H1 (cell line): Measurements from ENCODE around the gene BRAP. TPM values are rescaled to one million over a fixed set of nuclear protein-coding genes. Genes with fewer than 3 reads are reported as not detected.
"Not testable (repeated sequence)": the region's sequence is repeated elsewhere in the genome, so short reads cannot be mapped to it uniquely, and the experiment has no call there.

ENCODE experiments used
- CTCF ChIA-PET: fragments of 300-600 bp; sonication (Branson Sonifier 250); formaldehyde crosslinking; loops from one replicate; lab custom pipeline; 2021; ENCODE audit not compliant: partially characterized antibody; lab: Charles Lee
- POLR2A ChIA-PET: fragments of 300-600 bp; sonication (Branson Sonifier 250); formaldehyde crosslinking; loops from one replicate; lab custom pipeline; 2021; ENCODE audit warnings: inconsistent platforms; ENCODE audit not compliant: partially characterized antibody; lab: Charles Lee
- DNase-seq, 2 experiments: peaks; one replicate each; pipeline versions ENCODE4 v3.0.0 to v3.0.0-alpha.2; 2010 to 2022; ENCODE audit warnings: low spot score in 2 of 2, low read depth in 1 of 2, mixed read lengths in 1 of 2
- FAIRE-seq: peaks from 2 replicates; lab custom pipeline; 2011; peaks lifted over from hg19 to GRCh38; lab: Jason Lieb, UNC
- H2AFZ ChIP-seq: 2 replicates; pipeline ENCODE4 v1.8.1; 2012; ENCODE audit warnings: low read length, inconsistent platforms
- H2AK5ac ChIP-seq: 2 replicates; pipeline ENCODE4 v1.6.1; 2013; ENCODE audit warnings: low read depth, low read length
- H2BK120ac ChIP-seq: replicated peaks from 2 replicates; pipeline ENCODE3; 2013; ENCODE audit warnings: low read depth, low read length, inconsistent platforms
- H2BK12ac ChIP-seq: 2 replicates; pipeline ENCODE4 v1.6.1; 2013; ENCODE audit warnings: low read depth, low read length
- H2BK15ac ChIP-seq: 2 replicates; pipeline ENCODE4 v1.6.1; 2013; ENCODE audit warnings: low read length
- H2BK20ac ChIP-seq: 2 replicates; pipeline ENCODE4 v1.6.1; 2013; ENCODE audit warnings: low read length
- H2BK5ac ChIP-seq: 2 replicates; pipeline ENCODE4 v1.6.1; 2013; ENCODE audit warnings: low read depth, low read length
- H3K14ac ChIP-seq: 2 replicates; pipeline ENCODE4 v1.6.1; 2013; ENCODE audit warnings: inconsistent platforms; ENCODE audit not compliant: insufficient read length
- H3K18ac ChIP-seq: 2 replicates; pipeline ENCODE4 v1.6.1; 2013; ENCODE audit warnings: low read length; ENCODE audit errors: extremely low read depth
- H3K23ac ChIP-seq: 2 replicates; pipeline ENCODE4 v1.6.1; 2013; ENCODE audit warnings: inconsistent platforms; ENCODE audit not compliant: insufficient read length
- H3K23me2 ChIP-seq: 2 replicates; pipeline ENCODE4 v1.6.1; 2013; ENCODE audit warnings: low read depth, low read length
- H3K27ac ChIP-seq: 2 replicates; pipeline ENCODE4 v1.6.1; 2011; ENCODE audit warnings: low read depth, low read length, inconsistent platforms
- H3K27me3 ChIP-seq, 4 experiments: replicated peaks in 1 of 4; 1 replicate in 1 of 4; 2 replicates in 3 of 4; pipeline versions ENCODE4 v1.6.1 to v1.8.1; 2011 to 2013; ENCODE audit warnings: low read length in 3 of 4, mild to moderate bottlenecking in 3 of 4, inconsistent platforms in 2 of 4, mixed read lengths in 2 of 4, moderate library complexity in 1 of 4; ENCODE audit not compliant: control insufficient read depth in 3 of 4, insufficient read depth in 3 of 4; ENCODE audit errors: extremely low read depth in 1 of 4
- H3K36me3 ChIP-seq, 4 experiments: 2 replicates each; pipeline versions ENCODE4 v1.6.1 to v1.8.1; 2011 to 2013; ENCODE audit warnings: mild to moderate bottlenecking in 4 of 4, low read length in 3 of 4, moderate library complexity in 2 of 4, control low read depth in 1 of 4, inconsistent platforms in 1 of 4; ENCODE audit not compliant: insufficient read depth in 4 of 4, control insufficient read depth in 2 of 4
- H3K4ac ChIP-seq: replicated peaks from 2 replicates; pipeline ENCODE3; 2013; ENCODE audit warnings: low read length, low read depth, mixed read lengths, inconsistent platforms; ENCODE audit not compliant: insufficient read length
- H3K4me1 ChIP-seq, 4 experiments: replicated peaks in 1 of 4; 1 replicate in 1 of 4; 2 replicates in 3 of 4; pipeline versions ENCODE4 v1.6.1 to v1.8.1; 2011 to 2013; ENCODE audit warnings: low read length in 3 of 4, inconsistent platforms in 2 of 4, mixed read lengths in 1 of 4; ENCODE audit not compliant: insufficient read depth in 4 of 4, control insufficient read depth in 3 of 4
- H3K4me2 ChIP-seq, 2 experiments: 2 replicates each; pipeline versions ENCODE4 v1.6.1 to v1.8.1; 2011 to 2013; ENCODE audit warnings: low read depth in 2 of 2, low read length in 2 of 2, control low read depth in 1 of 2, inconsistent platforms in 1 of 2, mild to moderate bottlenecking in 1 of 2; ENCODE audit not compliant: insufficient read depth in 1 of 2
- H3K4me3 ChIP-seq, 4 experiments: fragments of 200-600, 300-600 bp in 1 of 4; sonication (generic), shearing (Covaris generic), sonication (Bioruptor Twin) in 1 of 4; 2 replicates each; pipeline versions ENCODE4 v1.5.1 to v1.8.1; 2011 to 2016; ENCODE audit warnings: low read length in 4 of 4, low read depth in 3 of 4, control low read depth in 2 of 4, inconsistent platforms in 2 of 4, mild to moderate bottlenecking in 2 of 4, mixed read lengths in 1 of 4, moderate library complexity in 1 of 4; ENCODE audit not compliant: insufficient read depth in 2 of 4; ENCODE audit errors: extremely low read depth in 1 of 4
- H3K56ac ChIP-seq: replicated peaks from 2 replicates; pipeline ENCODE3; 2013; ENCODE audit warnings: low read depth, mild to moderate bottlenecking, mixed read lengths, low read length, inconsistent platforms; ENCODE audit not compliant: insufficient read length
- H3K79me1 ChIP-seq: 2 replicates; pipeline ENCODE4 v1.6.1; 2013; ENCODE audit warnings: low read depth, low read length, control low read depth
- H3K79me2 ChIP-seq, 2 experiments: 2 replicates each; pipeline versions ENCODE4 v1.6.1 to v1.8.1; 2012 to 2013; ENCODE audit warnings: low read length in 2 of 2, mild to moderate bottlenecking in 2 of 2, inconsistent platforms in 1 of 2; ENCODE audit not compliant: insufficient read depth in 2 of 2, control insufficient read depth in 1 of 2
- H3K9ac ChIP-seq, 4 experiments: replicated peaks in 1 of 4; 1 replicate in 1 of 4; 2 replicates in 3 of 4; pipeline versions ENCODE4 v1.6.1 to v1.8.1; 2011 to 2013; ENCODE audit warnings: low read depth in 3 of 4, low read length in 3 of 4, control low read depth in 2 of 4, mild to moderate bottlenecking in 2 of 4, moderate library complexity in 2 of 4, inconsistent platforms in 1 of 4; ENCODE audit errors: extremely low read depth in 1 of 4
- H3K9me3 ChIP-seq, 2 experiments: 2 replicates each; pipeline versions ENCODE4 v1.6.1 to v1.8.1; 2012 to 2013; ENCODE audit warnings: mild to moderate bottlenecking in 2 of 2, moderate library complexity in 2 of 2, control low read depth in 1 of 2, inconsistent platforms in 1 of 2, low read depth in 1 of 2, low read length in 1 of 2, mixed read lengths in 1 of 2; ENCODE audit not compliant: insufficient read depth in 2 of 2
- H4K20me1 ChIP-seq, 2 experiments: replicated peaks in 1 of 2; 2 replicates each; pipeline versions ENCODE3 to v1.8.1; 2011 to 2013; ENCODE audit warnings: inconsistent platforms in 2 of 2, low read length in 2 of 2, mild to moderate bottlenecking in 1 of 2; ENCODE audit not compliant: insufficient read depth in 2 of 2, control insufficient read depth in 1 of 2
- H4K5ac ChIP-seq: 2 replicates; pipeline ENCODE4 v1.6.1; 2013; ENCODE audit warnings: low read length, low read depth, mixed read lengths, inconsistent platforms; ENCODE audit not compliant: insufficient read length
- H4K8ac ChIP-seq: 2 replicates; pipeline ENCODE4 v1.8.0; 2013; ENCODE audit warnings: mild to moderate bottlenecking, moderate library complexity, low read length, inconsistent platforms; ENCODE audit not compliant: insufficient read depth; ENCODE audit errors: extremely low read depth
- H4K91ac ChIP-seq: replicated peaks from 2 replicates; pipeline ENCODE3; 2013; ENCODE audit warnings: low read length, mixed read lengths, inconsistent platforms; ENCODE audit not compliant: insufficient read length
- ASH2L ChIP-seq: fragments of 200-600, 300-600 bp; sonication (generic); IDR thresholded peaks from one replicate; pipeline ENCODE4 v1.7.1; 2017; ENCODE audit warnings: low read length
- NANOG ChIP-seq: IDR thresholded peaks from 2 replicates; pipeline ENCODE4 v1.6.1; 2011; ENCODE audit warnings: low read length, low read depth, mild to moderate bottlenecking, inconsistent platforms; ENCODE audit not compliant: insufficient read depth, poor library complexity, severe bottlenecking
- SP4 ChIP-seq: IDR thresholded peaks from 2 replicates; pipeline ENCODE4 v1.6.1; 2012; ENCODE audit warnings: low read length, inconsistent platforms
- TBP ChIP-seq: IDR thresholded peaks from 2 replicates; pipeline ENCODE4 v1.6.1; 2011; ENCODE audit warnings: low read depth, low read length, improper control_type of control experiment
- WGBS, 2 experiments: shearing (Covaris generic) in 1 of 2; methylation state at CpG; one replicate each; pipeline versions ENCODE4 v1.1.6 to v1.1.7; 2013 to 2015; ENCODE audit warnings: low lambda C conversion rate in 2 of 2, mixed read lengths in 2 of 2, inconsistent platforms in 1 of 2, low coverage in 1 of 2, missing lambda C conversion rate in 1 of 2; ENCODE audit not compliant: insufficient replicate concordance in 2 of 2, insufficient coverage in 1 of 2, insufficient read length in 1 of 2; ENCODE audit errors: extremely low coverage in 1 of 2, missing lambda C conversion rate in 1 of 2; 5-methylcytosine and 5-hydroxymethylcytosine counted together
- polyA plus RNA-seq, 7 experiments: library from polyadenylated mRNA; depleted of rRNA in 3 of 7; stranded (reverse) in 5 of 7; unstranded in 2 of 7; fragments of >200 nt in 5 of 7; fragments of 200-250 nt in 2 of 7; gene quantifications; 1 replicate in 5 of 7; 2 replicates in 1 of 7; 4 replicates in 1 of 7; pipeline versions ENCODE4 v1.2.1 to v1.2.3, GENCODE V29; 2011 to 2013; ENCODE audit warnings: missing spikeins in 2 of 7, mixed read lengths in 2 of 7
- total RNA-seq: library from RNA; stranded (reverse); fragmentation: NEBNext Ultra II Directional; extraction: Animal tissue kit (Norgen Biotek cat#: 25700); gene quantifications from 2 replicates; pipeline ENCODE4 v1.2.1, GENCODE V29; 2021
- TF ChIP-seq, protein P1 (sequence below): IDR thresholded peaks from 2 replicates; pipeline ENCODE4 v1.6.1; 2012; ENCODE audit warnings: low read length, inconsistent platforms

The BRAP gene
- total and polyA plus RNA-seq, 2 of the 8 experiments (the other 6 are each of a cell fraction or from before 2014, with no cell fraction given): 12.8 to 22.2 TPM

DNA sequence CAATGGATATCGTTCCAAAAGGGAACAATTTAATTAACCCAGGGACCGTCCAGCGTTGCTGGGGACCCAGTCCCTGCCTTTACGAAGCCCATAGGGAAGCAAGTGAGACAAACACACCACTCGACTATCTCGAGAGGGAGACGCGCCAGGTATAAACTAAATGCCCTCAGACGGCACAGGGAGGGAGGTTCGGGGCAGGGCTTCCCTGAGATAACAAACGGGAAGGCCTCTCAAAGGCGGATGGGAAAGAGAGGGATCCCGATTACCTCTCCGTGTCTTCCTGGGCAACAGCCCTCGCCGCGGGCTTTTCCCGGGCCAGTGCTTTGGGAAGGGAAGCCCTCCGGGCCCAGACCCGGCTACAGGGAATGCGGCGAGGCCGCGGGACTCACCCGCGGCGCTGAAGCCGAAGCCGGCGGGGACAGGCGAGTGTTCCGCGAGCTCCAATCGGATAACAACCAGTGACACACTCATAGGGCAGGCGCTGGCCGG lies 390 bp downstream of the BRAP start (continued):
- no peak for TF ChIP-seq NANOG
- TF ChIP-seq ASH2L: no peak
- TF ChIP-seq SP4: no peak
- TF ChIP-seq, protein P1, sequence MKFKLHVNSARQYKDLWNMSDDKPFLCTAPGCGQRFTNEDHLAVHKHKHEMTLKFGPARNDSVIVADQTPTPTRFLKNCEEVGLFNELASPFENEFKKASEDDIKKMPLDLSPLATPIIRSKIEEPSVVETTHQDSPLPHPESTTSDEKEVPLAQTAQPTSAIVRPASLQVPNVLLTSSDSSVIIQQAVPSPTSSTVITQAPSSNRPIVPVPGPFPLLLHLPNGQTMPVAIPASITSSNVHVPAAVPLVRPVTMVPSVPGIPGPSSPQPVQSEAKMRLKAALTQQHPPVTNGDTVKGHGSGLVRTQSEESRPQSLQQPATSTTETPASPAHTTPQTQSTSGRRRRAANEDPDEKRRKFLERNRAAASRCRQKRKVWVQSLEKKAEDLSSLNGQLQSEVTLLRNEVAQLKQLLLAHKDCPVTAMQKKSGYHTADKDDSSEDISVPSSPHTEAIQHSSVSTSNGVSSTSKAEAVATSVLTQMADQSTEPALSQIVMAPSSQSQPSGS: no peak
- TF ChIP-seq TBP: no peak

DNA sequence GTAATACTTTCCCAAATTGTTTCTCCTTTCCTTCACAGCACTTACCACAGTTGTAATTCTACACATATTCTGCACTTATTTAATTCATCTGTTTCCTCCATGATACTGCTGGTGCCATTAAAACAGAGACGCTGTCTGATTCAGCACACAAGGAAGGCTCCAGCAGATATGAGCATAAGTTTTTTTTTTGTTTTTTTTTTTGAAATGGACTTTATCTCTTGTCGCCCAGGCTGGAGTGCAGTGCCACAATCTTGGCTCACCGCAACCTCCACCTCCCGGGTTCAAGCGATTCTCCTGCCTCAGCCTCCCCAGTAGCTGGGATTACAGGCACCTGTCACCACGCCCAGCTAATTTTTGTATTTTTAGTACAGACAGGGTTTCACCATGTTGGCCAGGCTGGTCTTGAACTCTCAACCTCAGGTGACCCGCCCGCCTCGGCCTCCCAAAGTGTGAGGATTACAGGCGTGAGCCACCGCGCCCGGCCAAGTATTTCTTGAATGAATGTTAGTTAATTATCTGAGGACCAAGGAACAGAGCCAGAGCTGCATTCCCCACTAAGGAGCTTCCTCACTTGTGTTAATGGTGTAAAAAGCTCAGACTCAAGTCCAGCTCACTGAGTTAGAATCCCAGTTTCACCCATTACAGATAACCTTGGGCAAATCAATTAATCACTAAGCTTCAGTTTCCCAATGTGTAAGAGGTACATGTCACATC lies 1.1 kb downstream of the BRAP start:
- H2BK15ac ChIP-seq, H3K4ac ChIP-seq, H3K18ac ChIP-seq, H2BK5ac ChIP-seq, H2BK20ac ChIP-seq, H3K23me2 ChIP-seq, H3K23ac ChIP-seq, H3K27me3 ChIP-seq, H4K5ac ChIP-seq, DNase-seq, H3K56ac ChIP-seq, H3K9me3 ChIP-seq, H4K8ac ChIP-seq, FAIRE-seq, H4K20me1 ChIP-seq, H2AFZ ChIP-seq, H3K4me1 ChIP-seq, H4K91ac ChIP-seq, H3K14ac ChIP-seq, H2BK120ac ChIP-seq, H2AK5ac ChIP-seq, H3K79me1 ChIP-seq, H2BK12ac ChIP-seq: not testable (repeated sequence)
- peaks cover 7 to 30% of the 10 kb centered on the region in 2 experiments for H3K79me2 ChIP-seq
- peak overlapping the region; percentile 38 to 91 (median 84) for H3K9ac ChIP-seq
- peaks cover 3 to 29% (median 14%) of the 10 kb centered on the region in 4 experiments for H3K36me3 ChIP-seq
- peak overlapping the region; percentile 73 to 96 for H3K4me2 ChIP-seq
- peak overlapping the region; percentile 70 to 97 (median 80) for H3K4me3 ChIP-seq
- POLR2A ChIA-PET: interaction anchor here (0.7 to 2.2 kb wide), 10 partner anchors 9 to 328 kb away, joined by 3 to 8 read pairs (median 4); partner anchors contain the start of genes ERP29 and TMEM116
- 0 out of 2 replicates have a peak overlapping the region, but pooled peaks have one; percentile 64 for H3K27ac ChIP-seq
- 92% methylated on average over 13 of the region's 13 CpGs; no CpG with 5 or more reads in 1 of the 2 experiments for WGBS, 2 experiments
- CTCF ChIA-PET: interaction anchor here (0.7 to 3.6 kb wide), 2 partner anchors 12 to 154 kb away, joined by 3 to 19 read pairs; no protein-coding TSS in a partner anchor
